DMS153 treated with DMSO at 0.1 percent for 48 hours (cell line): ENCODE results near the gene KLF9.

Experiments
- DNase-seq: peaks from one replicate; lab custom pipeline; 2025; ENCODE audit not compliant: unreplicated experiment; lab: John Stamatoyannopoulos, UW

Gene KLF9

DNA sequence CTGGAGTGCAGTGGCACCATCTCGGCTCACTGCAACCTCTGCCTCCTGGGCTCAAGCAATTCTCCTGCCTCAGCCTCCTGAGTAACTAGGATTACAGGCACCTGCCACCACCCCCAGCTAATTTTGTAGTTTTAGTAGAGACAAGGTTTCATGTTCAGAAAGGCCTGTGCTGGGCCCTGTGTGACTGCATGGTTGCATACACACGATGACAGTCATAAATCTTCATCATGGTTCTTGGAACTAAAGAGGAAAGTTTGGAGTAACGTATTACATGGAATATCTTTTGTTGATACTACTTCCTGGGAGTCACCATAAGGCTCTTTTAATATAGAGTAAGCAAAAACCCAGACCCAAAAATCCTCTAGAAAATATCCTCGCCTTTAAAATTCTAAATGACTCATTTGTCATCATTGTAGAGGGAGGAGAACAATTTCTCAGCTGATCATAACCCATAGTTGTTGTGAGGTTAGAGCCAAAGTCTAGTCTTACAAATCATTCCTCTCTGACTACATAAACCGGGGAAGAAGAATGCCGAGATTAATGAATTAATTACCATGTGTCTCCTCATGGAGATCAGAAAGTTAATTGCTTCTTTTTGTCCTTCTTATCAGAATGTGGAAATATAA lies 47.0 kb downstream of the KLF9 start:
- no peak for DNase-seq

DNA sequence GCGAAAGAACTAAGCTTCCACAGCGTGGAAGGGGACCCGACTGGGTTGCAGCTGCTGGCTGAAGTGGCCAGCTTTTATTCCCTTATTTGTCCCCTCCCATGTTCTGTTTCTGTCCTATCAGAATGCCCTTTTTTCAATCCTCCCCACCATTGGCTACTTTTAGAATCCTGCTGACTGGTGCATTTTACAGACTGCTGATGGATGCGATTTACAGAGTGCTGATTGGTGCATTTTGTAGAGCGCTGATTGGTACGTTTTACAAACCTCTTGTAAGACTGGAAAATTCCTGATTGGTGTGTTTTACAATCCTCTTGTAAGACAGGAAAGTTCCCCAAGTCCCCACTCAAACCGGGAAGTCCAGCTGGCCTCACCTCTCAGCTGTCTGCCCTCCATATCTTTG lies 50.7 kb downstream of the KLF9 start:
- no peak for DNase-seq

DNA sequence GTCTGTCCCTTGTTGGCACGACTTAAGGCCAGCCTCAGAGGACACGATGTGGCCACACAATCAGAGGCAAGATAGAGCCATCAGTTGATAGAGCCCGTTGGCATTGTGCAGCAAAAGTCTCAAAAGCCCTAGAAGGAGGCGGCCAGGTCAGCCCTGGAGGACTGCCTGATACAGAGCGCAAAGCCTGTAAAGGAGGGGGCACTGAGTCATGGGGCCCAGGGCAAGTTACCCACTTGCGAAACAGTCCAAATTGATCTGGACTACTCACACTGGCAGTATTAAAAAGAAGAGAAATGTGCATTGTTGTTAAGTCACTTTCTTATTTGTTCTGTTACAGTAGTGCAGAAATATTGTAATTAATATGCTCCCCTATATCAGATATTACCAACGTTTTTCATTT lies 51.5 kb downstream of the KLF9 start:
- DNase-seq = no peak

DNA sequence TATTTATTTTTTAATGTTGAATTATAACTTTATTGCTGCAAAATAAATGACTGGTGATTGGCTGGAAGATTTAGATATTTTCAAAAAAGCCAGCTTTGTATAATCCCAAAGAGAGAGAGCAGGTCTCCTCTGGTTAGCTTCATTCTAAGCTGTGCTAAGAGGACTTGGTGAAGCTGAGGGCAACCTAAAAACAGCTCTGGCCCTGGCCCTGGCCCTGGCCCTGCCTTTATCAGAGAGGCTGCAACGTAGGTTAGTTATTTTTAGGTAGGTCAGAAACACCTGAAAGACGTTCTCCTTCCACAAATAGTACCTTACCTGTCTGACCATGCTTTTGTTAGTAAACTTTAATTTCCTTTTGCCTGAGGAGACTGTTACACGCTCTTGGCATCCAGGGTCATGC lies 58.7 kb downstream of the KLF9 start:
- no peak for DNase-seq

DNA sequence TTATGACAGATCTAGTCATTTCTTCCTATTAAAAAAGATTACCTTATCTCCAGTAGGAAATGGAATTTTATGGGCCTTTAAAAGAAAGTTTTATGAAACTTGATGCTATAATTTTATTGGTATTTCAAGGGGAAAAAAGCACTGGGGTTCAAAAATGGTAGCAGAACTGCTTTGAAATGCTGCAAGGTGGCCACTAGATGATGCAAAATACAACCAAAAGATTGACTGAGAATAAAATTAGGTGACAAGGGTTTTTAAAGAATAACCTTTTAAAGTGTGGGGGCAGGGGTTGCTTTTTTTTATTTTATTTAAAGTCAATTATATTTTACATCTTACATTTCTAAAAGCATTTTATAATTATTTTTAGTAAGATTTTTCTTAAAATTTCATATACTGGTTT lies 61.7 kb downstream of the KLF9 start:
- no peak for DNase-seq

DNA sequence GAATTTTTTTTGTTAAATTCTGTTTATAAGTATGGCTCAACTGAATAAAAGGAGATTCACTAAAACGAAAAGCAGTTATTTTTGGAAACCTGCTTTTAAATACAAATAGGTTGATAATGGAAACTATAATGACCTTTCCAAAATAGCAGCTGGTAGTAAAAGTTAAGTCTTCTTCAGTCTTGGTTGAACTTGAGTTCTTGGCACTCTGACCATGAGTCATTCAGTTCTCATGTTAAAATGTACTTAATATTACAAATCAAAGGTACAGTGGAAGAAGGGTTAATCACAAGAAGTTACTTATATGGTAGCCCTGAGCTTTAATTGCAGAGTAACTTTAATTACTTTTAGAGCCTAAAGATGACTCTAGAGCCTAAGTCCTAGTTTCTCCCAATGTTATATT lies 62.1 kb downstream of the KLF9 start:
- no peak for DNase-seq

DNA sequence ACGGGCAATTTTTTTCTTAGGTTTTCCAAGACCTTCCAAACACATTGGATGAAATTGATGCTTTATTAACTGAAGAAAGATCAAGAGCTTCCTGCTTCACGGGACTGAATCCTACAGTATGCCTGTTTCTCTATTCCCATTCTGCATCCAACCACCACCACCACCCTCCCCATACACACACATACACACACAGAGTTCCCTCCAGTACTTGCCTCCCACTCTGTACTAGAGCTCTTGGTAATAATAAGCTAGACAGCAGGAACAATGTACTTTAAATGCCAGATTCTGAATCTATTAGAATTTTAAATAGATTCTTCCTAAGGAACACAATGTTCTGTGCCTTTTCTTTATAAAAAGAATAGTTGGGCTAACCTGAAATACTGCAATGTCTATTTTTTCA lies 67.4 kb downstream of the KLF9 start:
- no peak for DNase-seq

DNA sequence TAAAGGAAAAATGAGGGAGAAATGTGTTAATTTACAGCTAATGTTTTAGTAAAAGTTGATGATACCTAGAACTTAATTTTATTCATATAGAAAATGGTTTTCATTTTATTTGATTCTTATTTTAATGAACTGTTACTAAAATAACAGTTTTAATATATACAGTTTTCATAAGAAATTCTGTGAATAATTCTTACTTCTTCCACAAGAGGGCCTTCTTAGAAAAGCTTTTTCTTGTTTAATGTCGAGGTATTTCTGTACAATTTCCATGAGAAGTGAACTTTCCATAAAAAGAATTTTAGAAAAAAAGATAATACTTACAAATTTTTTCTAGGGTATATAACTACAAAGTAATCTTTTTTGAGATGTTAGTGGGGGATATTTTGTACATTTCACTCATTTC lies 73.9 kb downstream of the KLF9 start:
- DNase-seq = peak; percentile 8
